GM21786 (cell line): ENCODE data around the gene MAST4.

ENCODE experiments used
- ATAC-seq: cut with Tn5 transposase; IDR thresholded peaks from one replicate; pipeline ENCODE4 v1.9.1; 2021; ENCODE audit not compliant: unreplicated experiment

Gene MAST4

DNA sequence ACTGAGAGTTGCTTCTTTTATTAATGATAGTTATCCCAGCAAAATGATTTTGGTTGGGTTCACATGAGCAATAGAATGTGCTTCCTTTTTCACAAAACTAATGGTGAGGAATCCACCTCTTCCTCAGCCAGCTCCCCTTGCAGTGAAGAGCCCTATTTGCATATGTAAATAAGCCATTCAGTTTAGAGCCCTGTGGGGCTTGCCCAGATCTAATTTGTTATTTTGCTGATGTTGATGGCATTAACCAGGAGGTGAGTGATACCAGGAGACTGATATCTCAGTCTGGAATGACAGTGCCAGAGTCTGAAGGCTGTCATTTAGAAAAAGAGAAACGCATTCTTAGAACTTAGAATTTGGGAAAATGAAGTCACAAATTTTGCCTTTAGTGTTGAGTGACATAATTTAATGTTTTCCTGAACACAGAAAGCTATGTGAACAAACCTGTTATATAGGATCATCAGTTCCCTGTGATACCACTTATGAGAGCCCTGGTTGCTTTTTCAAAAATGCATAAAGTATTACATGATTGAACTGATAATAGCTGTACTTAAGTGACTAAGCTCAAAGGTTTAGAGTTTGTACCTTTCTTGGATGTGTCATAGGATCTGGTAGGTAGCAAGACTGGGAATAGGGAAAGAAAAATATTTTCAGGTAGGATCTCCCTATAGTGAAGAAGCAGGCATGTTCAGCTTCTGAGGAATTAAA is 271.6 kb downstream of the MAST4 start:
- no peak for ATAC-seq

DNA sequence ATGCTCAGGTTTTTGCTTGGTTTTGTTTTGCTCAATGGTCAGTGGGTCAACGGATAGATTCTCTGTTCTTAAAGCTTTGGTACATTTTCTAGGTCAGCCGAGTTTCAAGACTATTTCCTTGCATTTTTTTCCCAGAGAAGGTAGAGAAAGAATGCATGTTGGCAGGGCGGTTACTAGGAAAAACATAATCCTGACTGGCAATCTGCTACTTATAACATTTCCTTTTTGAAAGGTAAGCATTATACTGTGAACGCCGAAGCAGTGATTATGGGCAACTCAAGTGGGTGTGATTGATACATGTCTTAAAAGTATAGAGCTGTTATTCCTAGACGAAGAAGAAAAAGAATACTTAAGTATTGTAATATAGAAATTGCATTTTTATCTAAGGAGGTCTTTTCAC is 273.2 kb downstream of the MAST4 start:
- ATAC-seq = no peak

DNA sequence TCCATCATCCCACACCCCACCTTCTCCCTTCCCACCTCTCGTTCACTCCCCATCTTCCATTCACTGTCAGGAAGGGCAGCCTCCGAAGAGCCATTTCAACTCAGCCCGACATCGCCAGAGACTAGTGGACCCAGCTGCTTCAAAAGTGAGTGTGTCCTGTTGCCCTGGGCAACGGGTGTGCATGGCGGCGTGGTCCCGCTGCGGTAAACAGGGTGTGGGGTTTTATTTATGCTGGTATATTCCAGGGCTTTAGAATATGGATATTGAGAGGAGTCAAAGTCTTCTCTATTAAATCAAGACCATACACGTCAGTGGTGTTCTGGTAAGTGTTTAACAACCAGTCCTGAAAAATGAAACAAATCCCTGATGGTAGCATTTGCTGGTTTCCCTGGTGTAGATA is 274.5 kb downstream of the MAST4 start:
- no peak for ATAC-seq

DNA sequence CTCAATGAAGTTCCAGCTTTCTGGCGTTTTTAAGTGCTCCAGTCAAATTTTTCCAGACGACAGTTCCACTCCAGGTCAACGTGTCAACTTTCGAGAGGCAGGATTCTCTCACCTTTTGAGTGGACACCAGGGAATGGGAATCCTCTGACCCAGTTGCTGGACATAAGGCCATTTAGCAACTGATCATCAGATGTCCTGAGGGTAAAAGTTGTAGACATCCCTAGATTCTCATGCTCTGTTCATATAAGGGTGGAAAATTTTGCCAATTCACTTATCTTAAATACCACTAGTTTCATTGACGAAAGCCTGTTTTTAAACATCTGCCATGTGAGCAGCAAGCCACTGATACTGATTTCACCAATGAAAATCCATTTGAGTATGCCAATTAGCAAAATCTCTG is 275.5 kb downstream of the MAST4 start:
- ATAC-seq = no peak

DNA sequence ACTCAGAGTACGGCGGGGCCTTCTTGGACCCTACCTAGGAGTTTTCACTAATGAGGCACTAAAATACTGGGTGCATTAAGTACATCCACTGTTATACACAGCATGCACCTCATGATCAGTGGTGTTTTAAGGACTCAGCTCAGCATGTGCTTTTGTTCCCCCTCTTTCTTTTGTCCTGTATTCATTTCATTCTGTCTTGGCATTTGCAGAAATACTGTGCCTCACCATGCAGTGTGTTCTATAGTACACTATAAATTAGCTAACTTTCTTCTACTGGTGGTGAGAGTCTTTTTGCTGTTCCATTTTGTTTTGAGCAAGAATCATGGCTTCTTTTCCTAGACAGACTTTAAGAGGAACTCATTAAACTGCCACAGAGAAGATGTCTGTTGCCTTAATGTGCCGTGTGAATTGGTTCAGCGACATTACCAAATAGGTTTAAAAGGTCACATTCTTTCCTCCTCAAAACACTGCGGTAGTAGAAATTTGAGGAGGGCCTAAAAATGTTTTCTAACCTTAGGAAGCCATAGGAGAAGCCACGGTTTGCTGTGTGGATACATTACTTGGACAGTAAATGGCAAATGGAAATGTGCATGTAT is 276.6 kb downstream of the MAST4 start:
- ATAC-seq = no peak

DNA sequence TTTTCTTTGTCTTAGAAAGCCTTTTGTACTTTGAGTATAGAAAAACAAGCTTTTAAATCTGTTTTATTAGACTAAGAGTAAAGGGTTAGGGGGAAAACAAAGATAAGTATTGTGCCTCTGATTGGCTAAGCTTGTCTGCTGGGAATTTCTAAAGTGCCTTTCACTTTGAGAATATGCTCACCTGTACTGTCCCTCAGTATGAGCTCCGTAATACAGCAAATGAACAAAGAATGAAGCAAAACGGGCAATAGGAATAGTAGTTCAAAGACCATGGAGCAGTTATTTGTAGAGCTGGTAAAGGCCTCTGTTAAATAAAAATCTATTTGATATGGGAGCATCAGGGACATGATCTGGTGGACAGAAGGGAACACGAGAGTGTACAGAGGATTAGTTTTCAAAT is 277.8 kb downstream of the MAST4 start:
- no peak for ATAC-seq

DNA sequence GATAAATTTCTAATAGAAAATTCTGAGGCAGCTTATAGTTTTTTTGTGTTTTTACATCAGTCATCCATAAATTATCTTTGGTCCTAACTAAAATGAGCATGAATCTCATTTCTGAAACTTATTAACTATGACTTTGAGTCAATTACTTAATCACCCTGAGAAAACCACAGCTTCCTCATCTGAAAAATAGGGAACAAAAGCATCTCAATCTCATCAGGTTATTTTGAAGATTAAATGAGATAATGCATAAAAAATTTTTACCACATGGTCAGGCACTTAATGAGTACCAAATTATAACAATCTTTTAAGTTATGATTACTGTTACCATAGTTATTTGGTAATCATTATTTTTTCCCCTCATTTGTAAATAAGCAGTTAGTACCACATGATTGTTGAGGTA is 279.1 kb downstream of the MAST4 start:
- ATAC-seq = no peak

DNA sequence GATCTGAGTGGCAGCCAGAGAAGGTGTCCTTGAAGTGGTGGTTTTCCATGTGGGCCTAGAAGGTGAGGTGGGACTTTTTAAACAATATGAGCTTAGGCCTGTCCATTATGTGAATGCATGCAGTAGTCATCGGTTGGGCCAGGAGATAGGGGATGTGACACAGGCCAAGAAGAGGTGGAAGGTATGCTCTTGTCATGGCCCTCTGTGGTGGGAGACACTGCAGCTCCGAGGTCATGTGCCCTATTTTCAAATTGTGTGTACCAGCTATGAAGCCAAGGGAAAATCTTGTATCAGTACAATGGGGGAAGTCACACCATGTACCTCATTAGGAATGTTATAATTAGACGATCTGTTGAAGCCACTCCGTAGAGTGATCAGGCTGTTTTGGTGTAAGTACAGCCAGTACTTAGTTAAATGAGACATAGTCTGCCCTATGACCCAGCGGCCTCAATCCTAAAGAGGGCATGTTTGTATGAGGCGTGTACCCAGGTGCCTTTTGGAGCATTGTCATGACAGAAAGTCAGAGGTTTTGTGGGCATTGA is 280.1 kb downstream of the MAST4 start:
- no peak for ATAC-seq

DNA sequence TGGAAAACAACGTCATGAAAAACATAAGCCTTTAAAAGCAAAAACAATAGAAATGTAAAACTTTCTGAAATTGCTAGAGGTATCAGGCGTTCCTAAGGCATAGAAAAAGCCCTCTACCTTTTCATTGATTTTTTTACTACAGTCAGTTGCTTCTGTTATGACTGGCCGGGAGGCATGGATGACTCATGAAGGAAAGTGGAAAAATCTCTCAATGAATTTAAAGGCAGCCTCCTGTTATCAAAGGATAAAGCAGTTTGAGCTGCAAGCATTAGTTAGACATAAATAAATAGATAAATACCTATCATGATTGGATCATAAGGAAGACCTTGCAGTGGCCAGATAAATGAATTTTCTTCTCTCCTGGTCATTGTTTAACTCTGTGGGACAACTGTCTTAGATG is 281.6 kb downstream of the MAST4 start:
- ATAC-seq = no peak

DNA sequence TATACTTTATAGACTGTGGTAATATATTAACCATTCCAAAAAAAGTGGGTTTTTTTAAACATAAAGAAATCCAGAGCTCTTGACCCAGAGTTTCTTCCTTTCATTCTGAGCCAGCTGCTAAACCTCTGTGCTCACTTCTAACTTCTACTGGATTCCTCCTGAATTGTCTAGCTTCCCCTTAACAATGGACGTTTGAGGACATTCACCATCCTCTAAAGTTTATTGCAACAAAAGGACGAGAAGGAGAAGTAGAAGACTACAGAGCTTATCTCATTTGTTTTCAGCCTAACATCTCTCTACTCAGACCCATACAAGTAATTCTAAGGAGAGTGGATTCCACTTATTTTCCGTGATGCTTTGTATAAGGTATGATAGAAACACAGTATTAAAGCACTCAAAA is 284.2 kb downstream of the MAST4 start:
- no peak for ATAC-seq

DNA sequence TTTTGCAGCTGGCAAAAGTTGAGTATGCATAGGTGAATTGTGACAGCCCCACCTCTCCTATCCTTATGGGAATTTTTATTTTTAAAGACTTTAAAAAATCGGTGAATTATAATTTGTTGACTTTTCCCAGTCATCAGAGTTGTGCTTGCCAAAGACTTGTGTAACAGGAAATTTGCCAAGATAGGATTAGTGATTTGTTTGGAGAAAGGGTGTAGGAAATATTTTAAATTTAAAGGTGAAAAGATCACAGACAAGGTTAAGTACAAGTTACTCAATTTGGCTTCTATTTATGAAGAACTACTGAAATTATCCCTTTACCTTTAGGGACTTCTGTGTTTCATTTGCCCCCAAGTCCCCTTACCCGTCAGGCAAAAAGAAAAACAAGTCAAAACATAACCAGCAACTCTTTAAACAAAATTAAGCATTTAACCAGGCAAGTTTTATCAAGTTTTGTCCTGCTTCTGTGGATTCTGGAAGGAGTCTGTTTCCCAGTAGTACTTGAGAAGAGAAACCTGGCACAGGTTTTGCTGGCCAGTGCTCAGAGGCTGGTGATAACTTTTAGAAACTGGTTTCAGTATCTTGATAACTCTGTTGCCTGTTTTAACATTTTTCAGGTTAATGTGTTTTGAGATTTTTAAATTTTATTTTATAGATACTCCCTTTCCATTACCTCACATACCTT is 285.4 kb downstream of the MAST4 start:
- no peak for ATAC-seq

DNA sequence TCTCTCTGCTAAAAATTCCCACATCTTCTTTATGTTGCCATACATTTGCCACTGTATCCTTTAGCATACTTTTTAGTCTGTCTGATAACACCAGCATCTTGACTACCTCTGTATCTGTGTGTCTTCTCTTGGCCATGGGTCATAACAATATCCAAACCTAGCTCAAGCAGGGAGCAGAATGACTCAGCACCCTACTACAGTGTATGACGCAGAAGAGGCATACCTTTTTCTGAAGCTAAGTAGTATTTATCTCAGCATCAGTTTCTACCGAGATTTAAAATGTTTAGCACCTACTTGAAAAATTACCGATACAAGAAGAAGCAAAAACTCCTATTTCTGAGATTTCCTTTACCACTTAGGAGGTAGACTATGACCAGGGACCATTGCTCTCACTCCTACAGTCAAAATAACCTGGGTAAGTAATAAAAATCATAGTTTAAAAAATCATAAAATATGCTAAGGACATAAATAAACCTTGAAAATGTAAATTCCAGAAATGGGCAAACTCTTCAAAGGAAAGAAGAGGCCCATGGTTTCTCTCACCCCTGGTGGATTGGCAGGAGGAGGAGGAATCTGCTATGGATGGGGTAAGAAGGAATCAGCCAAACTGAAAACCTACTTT is 286.5 kb downstream of the MAST4 start:
- ATAC-seq = no peak

DNA sequence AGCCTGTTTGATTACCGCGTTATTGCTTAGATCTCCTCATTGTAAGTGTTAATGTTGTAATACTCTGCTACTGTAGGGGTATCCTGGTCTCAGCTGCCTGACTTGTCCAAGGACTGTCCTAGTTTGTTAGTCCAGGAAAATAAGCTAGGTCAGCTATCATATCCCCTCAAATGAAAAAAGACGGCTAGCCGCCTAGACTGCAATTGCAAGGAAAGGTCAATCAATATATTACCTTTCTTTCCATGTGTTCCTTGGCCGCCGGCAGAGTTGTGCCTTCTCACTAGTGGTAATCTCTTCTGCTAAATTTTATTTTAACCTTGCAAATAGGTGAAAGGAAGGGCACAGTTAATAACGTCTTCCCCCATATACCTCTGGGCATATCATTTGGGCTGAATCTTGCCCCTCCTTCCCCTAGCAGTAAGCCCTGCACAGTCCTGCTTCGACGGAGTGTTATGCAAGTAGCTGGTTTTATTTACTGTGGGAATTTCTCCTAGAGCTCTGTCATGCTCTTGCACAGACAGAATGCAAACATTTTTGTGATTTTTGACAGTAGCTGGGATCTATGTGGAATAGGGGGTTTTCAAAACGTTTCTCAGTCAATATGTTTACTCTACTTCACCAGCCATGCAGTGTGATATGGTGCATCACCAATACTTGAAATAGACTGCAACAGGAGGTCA is 288.5 kb downstream of the MAST4 start:
- ATAC-seq = no peak

DNA sequence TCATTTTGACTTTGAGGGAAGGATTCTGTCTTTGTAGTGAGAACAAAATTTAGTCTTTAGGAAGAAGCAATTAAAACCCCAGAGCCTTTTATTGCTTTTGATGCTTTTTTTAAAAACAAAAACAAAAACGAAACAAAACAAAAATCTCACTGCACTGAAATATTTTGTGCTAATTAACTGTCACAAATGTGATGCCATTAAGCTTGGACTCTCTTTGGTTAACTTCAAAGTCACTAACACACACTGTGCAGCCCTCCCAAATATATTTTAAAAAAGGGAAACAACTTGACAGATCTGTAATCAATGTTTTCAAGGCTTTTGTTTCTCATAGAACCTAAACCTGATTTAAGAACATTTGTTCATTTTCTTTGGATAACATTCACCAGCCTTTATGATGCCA is 290.7 kb downstream of the MAST4 start:
- ATAC-seq = no peak

DNA sequence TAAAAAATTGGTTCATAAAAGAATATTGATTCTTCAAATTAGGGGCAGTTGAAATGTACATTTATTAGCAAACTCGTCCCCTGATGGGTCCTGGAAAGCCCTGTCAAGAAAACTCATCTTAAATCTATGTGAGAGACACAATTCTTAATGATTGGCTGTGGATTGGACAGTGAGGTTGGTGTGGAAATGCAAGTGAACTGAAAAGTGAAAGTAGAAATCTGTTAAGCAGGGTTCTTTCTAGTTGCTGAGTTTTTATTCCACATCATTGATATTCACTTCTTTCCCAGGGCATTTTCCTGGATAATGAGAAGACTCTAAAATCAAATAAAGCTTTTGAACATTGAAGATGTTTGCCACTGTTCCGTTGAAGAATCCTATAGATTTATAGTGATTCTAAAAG is 292.4 kb downstream of the MAST4 start:
- ATAC-seq = no peak

DNA sequence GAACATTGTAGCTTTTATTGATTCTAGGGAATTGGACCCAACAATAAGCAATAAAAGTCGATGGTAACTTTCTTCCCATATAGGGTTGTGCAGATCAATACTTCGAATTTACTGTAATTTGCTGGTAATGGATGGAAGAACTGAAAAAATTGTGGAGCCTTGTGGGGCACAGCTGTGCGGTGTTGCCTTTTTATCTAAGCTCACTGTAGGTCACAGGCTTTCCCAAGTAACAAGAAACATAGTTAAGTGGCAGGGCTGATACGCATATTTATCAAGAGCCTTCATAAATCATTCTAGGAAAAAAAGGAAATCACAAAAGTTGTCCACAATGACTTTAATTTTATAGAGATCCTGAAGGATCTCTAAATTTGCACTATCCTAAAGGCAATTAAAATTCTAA is 292.9 kb downstream of the MAST4 start:
- ATAC-seq = no peak

DNA sequence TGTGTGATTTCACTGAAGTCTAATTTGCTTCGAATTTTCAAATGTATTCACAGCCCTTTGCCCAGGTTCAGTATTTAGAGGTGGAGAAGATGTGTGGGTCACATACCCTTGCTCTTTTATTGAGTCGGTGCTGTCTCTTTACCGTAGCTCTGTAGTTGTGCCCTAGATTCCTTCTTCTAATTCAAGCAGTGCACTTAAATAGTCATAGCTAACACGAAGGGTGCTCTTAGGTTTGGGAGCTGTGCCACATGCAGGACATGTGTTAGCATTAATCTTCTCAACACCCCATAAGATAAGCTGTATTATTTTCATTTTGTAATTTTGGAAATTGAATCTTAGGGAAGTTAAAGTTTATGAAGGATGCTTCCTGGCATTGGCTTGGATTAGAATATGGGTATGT is 293.3 kb downstream of the MAST4 start:
- ATAC-seq = no peak

DNA sequence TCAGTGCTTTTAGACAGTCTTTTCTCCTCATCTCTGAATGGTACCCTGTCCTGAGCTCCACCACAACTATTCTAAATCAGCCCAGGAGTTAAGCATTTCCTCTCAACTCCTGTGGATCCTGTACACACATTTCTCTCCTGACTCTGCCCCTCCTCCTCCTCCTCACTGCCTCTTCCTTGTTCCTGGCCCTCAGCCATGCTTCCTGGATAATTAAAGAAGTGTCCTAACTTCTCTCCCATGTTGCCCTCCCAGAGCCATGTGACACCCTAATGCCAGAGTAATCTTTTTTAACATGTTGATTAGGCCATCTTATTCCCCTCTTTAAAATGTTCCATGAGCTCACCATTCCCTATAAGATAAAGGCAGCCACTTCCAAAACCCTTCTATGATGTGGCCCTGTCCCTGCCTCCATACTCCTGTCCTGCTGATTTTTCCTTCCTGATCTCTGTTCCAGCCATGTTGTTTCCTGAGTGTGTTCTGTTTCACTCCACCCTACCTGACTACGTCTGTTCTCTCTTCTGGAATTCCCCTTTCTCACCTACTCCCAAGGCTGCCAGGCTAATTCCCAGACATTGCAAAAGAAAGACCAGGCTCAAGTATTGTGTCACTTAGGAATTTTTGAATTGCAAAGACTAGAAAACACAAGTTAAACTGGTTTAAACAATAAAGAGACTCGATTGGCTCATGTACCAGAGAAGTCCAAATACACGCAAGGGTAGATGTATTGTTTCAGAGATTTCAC is 295.2 kb downstream of the MAST4 start:
- ATAC-seq = no peak

DNA sequence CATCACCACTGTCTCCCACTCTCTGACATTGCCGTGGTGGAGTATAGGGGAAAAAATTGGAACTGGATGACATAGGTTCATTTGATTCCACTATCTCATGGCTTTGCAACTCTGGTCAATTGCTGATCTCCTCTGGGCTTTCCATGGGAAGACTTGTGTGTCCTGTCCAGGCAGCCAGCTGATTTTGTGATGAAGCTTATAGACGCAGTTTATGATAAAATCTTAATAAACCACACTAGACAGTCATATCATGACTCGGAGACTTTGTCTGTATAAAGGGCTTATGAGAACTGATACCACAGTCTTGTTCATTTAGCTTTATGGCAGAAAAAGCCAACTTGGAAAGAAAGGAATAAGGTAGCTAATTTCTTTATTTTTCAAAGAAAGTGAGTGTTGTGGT is 296.5 kb downstream of the MAST4 start:
- no peak for ATAC-seq

DNA sequence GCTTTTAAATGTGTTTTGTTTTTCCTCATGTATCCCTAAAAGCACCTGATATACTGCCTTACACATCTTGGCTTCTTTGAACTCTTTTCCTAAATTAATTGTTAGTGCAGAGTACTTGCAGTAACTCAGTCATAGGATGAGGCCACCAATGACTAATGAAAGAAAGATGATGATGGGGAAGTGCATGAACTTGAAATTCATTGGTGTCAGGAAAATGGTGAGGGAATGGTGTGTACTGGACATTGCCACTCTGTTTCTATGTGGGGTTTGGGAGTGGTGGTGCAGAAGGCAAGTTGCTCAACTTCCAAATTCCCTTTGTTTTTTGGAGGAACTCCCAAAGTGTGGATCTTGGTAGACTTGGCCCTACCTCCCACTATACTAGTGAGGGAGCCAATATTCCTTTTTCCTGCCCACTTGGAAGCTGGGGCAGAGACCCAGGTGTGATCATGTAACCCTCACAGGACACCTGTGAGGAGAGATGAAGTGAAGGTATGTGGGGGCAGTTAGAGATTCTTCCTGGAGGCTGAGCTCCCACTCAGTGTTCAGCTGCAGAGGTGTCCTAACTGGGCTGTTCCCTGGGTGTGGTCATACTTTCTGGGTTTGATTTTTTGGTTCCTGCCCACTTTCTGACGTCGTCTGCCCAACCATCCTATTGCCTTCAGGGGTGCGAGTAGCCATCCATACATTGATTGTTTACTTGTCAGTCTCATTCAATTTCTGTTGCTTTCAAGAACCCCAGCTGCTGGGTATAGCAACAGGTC is 298.5 kb downstream of the MAST4 start:
- ATAC-seq = no peak
